NB4 (cell line): Measurements from ENCODE around the gene INS.
"Not testable (repeated sequence)": the region's sequence is repeated elsewhere in the genome, so short reads cannot be mapped to it uniquely, and the experiment has no call there.

Experiments
- DNase-seq: peaks from one replicate; pipeline ENCODE4 v3.0.0; 2010; ENCODE audit warnings: low read depth
- H3K4me3 ChIP-seq: one replicate; pipeline ENCODE4 v1.5.1; 2011; ENCODE audit warnings: mild to moderate bottlenecking, low read depth, low read length, moderate library complexity
- MYC ChIP-seq: IDR thresholded peaks from 2 replicates; pipeline ENCODE4 v1.6.1; 2011; ENCODE audit warnings: low read depth, low read length
- POLR2A ChIP-seq: IDR thresholded peaks from 2 replicates; pipeline ENCODE4 v1.6.1; 2011; ENCODE audit warnings: mild to moderate bottlenecking; ENCODE audit not compliant: insufficient read length; ENCODE audit errors: extremely low read depth
- TF ChIP-seq, protein P1 (sequence below): IDR thresholded peaks from one replicate; pipeline ENCODE4 v1.5.1; 2012; ENCODE audit warnings: low read depth, low read length
- TF ChIP-seq, protein P2 (sequence below): IDR thresholded peaks from 2 replicates; pipeline ENCODE4 v1.6.1; 2011; ENCODE audit warnings: low read depth, low read length

The INS gene

DNA sequence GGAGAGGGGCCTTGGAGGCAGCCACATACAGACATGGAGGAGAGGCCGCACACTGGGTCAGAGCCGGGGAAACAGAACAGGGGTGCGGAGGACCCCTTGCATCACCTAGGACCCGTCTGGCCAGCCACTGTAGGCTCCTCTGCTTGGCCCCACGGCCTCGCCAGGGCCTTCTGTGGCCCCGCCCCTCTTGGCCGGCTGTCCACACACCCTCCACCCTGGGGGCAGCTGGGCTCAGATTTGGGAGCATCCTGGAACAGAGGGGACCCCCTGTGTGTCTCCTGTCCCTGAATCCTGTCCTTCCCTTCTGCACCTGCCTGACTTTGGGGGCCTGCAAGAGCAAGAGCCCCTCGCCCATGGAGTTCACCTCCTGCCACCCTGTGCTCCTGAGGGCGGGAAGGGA lies 18.5 kb upstream of the INS start:
- H3K4me3 ChIP-seq = no peak overlapping the region
- TF ChIP-seq POLR2A = no peak
- no peak for TF ChIP-seq MYC
- TF ChIP-seq, protein P1, sequence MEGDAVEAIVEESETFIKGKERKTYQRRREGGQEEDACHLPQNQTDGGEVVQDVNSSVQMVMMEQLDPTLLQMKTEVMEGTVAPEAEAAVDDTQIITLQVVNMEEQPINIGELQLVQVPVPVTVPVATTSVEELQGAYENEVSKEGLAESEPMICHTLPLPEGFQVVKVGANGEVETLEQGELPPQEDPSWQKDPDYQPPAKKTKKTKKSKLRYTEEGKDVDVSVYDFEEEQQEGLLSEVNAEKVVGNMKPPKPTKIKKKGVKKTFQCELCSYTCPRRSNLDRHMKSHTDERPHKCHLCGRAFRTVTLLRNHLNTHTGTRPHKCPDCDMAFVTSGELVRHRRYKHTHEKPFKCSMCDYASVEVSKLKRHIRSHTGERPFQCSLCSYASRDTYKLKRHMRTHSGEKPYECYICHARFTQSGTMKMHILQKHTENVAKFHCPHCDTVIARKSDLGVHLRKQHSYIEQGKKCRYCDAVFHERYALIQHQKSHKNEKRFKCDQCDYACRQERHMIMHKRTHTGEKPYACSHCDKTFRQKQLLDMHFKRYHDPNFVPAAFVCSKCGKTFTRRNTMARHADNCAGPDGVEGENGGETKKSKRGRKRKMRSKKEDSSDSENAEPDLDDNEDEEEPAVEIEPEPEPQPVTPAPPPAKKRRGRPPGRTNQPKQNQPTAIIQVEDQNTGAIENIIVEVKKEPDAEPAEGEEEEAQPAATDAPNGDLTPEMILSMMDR = no peak
- TF ChIP-seq, protein P2, sequence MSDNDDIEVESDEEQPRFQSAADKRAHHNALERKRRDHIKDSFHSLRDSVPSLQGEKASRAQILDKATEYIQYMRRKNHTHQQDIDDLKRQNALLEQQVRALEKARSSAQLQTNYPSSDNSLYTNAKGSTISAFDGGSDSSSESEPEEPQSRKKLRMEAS = no peak
- no peak for DNase-seq

DNA sequence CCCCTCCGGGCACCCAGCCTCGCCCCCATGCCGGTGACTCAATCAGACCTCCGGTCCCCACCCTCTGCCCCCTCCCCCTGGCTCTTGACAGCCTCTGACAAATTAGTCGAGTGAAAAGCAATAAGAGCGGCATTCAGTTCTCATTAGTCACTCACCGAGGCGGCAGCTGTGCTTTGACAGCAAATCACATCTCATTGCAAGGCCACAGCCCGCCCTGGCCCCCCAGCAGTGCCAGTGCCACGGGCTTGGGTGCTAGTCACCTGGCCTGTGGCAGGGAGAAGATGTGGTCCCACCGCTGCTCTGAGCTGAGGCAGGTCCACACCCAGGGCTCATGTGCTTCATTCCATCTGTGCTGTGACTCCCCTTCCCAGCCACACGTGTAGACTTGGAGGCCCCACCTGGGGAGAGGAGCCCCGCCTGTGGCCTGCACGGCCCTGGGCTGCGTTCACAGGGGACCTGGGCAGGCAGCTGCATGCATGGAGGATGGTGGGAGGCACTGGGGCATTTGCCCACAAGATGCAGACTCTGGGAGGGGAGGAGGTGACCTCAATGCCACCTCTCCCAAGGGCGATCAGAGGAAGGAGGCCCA lies 18.0 kb upstream of the INS start:
- no peak overlapping the region for H3K4me3 ChIP-seq
- no peak for DNase-seq
- TF ChIP-seq, protein P2 = no peak
- TF ChIP-seq MYC (no peak), POLR2A (no peak)
- TF ChIP-seq, protein P1 = no peak

DNA sequence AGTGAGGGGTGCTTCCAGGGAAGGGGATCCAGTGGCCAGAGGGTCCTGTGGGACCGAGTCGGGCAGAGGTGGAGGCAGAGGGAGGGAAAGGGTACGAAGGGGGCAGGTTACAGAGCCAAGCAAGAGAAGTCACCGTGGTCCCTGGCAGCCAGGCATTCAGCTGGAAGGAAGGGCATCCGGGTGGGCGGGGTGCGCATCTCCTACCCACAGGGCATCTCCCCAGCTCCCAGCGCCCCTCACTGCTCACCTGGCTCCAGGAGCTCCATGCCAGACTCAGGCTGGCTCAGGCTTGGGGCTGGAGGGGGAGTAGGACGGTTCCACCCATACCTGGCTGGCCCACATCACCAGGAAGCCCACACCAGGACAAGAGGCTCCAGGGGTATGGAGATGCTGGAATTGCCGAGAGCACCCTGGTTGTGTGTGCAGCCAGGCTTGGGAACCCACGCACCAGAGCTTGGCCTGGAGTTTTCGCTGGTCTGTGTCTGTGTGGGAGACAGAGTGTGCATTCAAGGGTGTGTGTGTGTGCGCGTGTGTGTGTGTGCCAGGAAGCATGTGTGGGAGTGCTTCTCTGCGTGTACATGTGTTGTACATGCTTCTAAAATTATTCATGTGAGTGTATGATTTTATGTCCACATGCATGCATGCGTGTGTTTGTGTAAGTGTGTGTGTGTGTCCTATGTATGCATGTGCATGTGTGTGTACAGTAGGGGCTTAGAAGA lies 17.2 kb upstream of the INS start:
- H3K4me3 ChIP-seq, DNase-seq: not testable (repeated sequence)

DNA sequence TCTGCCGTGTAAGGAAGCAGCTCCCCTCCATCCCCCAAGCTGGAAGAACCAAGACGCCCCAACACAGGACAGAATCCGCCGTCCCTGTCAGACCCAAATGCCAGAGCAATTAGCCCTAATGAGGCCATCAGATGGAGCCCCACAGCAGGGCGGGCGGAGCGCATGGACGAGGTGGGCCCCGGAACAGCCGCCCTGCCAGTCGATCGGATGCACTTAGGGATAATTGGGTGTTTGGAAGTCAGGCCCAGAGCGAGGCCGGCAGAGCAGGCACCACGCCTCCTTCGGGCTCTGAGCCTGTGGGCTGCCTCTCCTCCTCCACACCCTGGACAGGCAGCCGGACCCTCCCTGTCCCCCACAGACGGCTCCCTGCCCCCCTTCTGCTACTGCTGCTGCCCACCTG lies 16.1 kb upstream of the INS start:
- TF ChIP-seq, protein P1 = no peak
- TF ChIP-seq, protein P2 = no peak
- no peak for TF ChIP-seq POLR2A
- TF ChIP-seq MYC = no peak
- no peak for DNase-seq
- H3K4me3 ChIP-seq = no peak overlapping the region

DNA sequence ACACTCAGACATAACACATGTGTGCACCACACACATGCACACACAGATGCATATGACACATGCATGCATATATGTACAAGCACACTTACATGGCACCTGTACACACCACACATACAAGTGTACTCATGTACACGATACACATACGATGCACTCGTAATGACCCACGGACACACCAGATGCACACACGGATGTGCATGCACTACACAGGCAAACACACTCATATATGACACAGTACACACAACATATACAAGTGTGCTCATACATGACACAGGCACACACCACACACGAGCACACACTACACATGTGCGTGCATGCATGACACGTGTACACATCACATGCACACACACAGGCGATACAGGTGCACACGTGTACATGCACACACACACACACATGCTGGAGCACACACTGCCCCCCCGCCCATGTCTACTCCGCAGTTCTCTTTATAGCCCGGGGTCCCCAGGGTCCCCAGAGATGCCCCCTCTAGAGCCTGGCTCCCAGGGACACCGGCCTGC lies 15.4 kb upstream of the INS start:
- no peak for TF ChIP-seq POLR2A
- TF ChIP-seq, protein P1 = no peak
- TF ChIP-seq, protein P2 = peak; percentile 1; the same call in 1 of the 2 replicates
- TF ChIP-seq MYC = no peak
- DNase-seq = no peak
- no peak overlapping the region for H3K4me3 ChIP-seq

DNA sequence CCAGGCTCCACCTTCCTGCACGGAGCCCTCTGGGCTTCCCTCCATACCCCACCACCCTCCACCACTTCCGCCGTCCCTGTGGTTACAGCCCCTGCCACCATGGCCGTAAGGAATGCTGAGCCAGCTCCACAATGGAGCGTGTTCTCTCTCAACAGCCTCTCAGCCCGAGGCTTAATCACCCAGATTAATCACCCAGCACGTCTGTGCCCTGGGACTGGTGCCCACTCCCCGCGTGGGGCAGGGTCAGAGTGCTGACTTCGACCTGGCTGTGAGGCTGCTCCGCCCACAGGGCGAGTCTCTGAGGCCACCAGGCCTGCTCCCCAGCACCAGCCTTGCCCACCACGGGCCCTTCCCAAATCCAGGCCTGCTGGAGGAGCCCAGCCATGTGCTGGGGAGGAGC lies 14.7 kb upstream of the INS start:
- DNase-seq = no peak
- H3K4me3 ChIP-seq = no peak overlapping the region
- TF ChIP-seq MYC = no peak
- TF ChIP-seq POLR2A = no peak
- TF ChIP-seq, protein P2 = no peak
- TF ChIP-seq, protein P1 = no peak
